LNCaP clone FGC (cell line): ENCODE measurements around the gene CBFA2T2.

Experiments used
- DNase-seq: peaks from one replicate; pipeline ENCODE4 v3.0.0-alpha.2; 2011; ENCODE audit warnings: low read depth
- H3K4me3 ChIP-seq: 2 replicates; pipeline ENCODE4 v1.5.1; 2011; ENCODE audit warnings: mild to moderate bottlenecking, low read depth, low read length, control low read depth
- CTCF ChIP-seq: IDR thresholded peaks from 2 replicates; pipeline ENCODE4 v1.5.1; 2012; ENCODE audit warnings: mild to moderate bottlenecking; ENCODE audit not compliant: control insufficient read depth, insufficient read depth; ENCODE audit errors: extremely low read depth

CBFA2T2 gene

GRCh38 chr20:33474097-33474873, 15.6 kb upstream of the CBFA2T2 start:
- H3K4me3 ChIP-seq, result no peak overlapping the region
- TF ChIP-seq CTCF, result no peak
- no peak for DNase-seq

GRCh38 chr20:33474963-33475362, 14.9 kb upstream of the CBFA2T2 start:
- no peak overlapping the region for H3K4me3 ChIP-seq
- TF ChIP-seq CTCF, result no peak
- no peak for DNase-seq

GRCh38 chr20:33475381-33476152, 14.3 kb upstream of the CBFA2T2 start:
- DNase-seq, result no peak
- H3K4me3 ChIP-seq, result no peak overlapping the region
- TF ChIP-seq CTCF, result no peak

GRCh38 chr20:33477386-33478234, 12.3 kb upstream of the CBFA2T2 start:
- DNase-seq, result no peak
- H3K4me3 ChIP-seq, result no peak overlapping the region
- TF ChIP-seq CTCF, result no peak

GRCh38 chr20:33480048-33480447, 9.8 kb upstream of the CBFA2T2 start:
- no peak for TF ChIP-seq CTCF
- no peak overlapping the region for H3K4me3 ChIP-seq
- no peak for DNase-seq

- no peak for TF ChIP-seq CTCF
- no peak overlapping the region for H3K4me3 ChIP-seq
- DNase-seq, result no peak
These were observed 8.4 kb upstream of the CBFA2T2 start for GRCh38 chr20:33481431-33481941.
